Mammary epithelial cell (primary cell): ENCODE measurements around the gene MPEG1.

Experiments
- EZH2 ChIP-seq: IDR thresholded peaks from 2 replicates; pipeline ENCODE4 v1.6.1; 2012; ENCODE audit warnings: low read length, inconsistent platforms, borderline replicate concordance
- TF ChIP-seq, protein P1 (sequence below), 2 donors: IDR thresholded peaks in 1 of 2; conservative IDR thresholded peaks in 1 of 2; 2 replicates each; pipeline ENCODE4 v1.5.1; 2011 to 2012; ENCODE audit warnings: inconsistent platforms in 2 of 2, low read length in 2 of 2, mild to moderate bottlenecking in 2 of 2, control low read depth in 1 of 2, low read depth in 1 of 2; ENCODE audit not compliant: insufficient read depth in 1 of 2; ENCODE audit errors: extremely low read depth in 1 of 2

- TF ChIP-seq, protein P1, sequence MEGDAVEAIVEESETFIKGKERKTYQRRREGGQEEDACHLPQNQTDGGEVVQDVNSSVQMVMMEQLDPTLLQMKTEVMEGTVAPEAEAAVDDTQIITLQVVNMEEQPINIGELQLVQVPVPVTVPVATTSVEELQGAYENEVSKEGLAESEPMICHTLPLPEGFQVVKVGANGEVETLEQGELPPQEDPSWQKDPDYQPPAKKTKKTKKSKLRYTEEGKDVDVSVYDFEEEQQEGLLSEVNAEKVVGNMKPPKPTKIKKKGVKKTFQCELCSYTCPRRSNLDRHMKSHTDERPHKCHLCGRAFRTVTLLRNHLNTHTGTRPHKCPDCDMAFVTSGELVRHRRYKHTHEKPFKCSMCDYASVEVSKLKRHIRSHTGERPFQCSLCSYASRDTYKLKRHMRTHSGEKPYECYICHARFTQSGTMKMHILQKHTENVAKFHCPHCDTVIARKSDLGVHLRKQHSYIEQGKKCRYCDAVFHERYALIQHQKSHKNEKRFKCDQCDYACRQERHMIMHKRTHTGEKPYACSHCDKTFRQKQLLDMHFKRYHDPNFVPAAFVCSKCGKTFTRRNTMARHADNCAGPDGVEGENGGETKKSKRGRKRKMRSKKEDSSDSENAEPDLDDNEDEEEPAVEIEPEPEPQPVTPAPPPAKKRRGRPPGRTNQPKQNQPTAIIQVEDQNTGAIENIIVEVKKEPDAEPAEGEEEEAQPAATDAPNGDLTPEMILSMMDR (conservative IDR thresholded peaks at IDR 0.05 in 1 of 2, IDR thresholded peaks at IDR 0.05 in 1 of 2; ENCODE audit: extremely low read depth in 1 of 2, insufficient read depth in 1 of 2, low read depth in 1 of 2, low read length in 2 of 2), result no peak
- TF ChIP-seq EZH2, result no peak
Observed at GRCh38 chr11:59212744-59213631, at the start of gene MPEG1.
